Middle frontal gyrus (tissue), 1 donor: ENCODE measurements around the gene XDH.

Source experiments
- DNase-seq: peaks from one replicate; pipeline ENCODE4 v3.0.0-alpha.2; 2015; ENCODE audit warnings: low spot score; ENCODE audit errors: extremely low spot score

XDH gene

GRCh38 chr2:31414601-31415241 is at the start of gene XDH:
XDH (minus strand) TSS chr2:31414742; CDS start chr2:31414666, 76 bp downstream.
- DNase-seq: no peak

DNA sequence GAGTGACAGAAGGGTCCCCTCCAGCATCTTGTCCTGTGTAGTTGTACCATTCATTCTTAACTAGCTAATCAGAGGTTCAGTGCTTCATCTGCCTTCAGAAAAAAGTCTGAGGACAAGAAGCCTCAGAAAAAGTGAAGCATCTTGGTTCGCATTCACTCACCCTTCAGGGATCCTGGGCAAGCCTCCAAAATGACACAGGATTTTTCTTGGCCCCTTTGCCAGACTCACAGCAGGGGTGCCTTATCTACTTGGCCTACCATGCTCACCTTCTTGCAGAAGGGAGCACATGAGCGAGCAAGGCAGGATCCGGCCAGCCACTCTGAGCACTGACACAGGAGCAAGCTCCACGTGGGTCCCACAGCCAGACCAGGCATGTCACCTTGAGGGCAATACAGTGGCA is 43.1 kb upstream of the XDH start:
- no peak for DNase-seq

- DNase-seq: no peak
Observed at GRCh38 chr2:31446848-31447247, 32.3 kb upstream of the XDH start.

DNA sequence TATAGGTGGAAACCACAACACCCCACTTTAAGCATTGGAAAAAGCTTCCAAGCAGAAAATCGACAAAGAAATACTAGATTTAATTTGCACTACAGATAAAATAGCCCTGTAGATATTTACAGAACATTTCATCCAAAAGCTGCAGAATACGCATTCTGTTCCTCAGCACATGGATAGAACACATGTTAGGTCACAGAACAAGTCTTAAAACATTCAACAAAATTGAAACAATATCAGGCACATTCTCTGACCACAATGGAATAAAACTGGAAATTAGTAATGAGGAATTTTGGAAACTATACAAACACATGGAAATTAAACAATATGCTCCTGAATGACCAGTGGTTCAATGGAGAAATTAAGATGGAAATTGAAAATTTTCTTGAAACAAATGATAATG is 27.8 kb upstream of the XDH start:
- no peak for DNase-seq

DNA sequence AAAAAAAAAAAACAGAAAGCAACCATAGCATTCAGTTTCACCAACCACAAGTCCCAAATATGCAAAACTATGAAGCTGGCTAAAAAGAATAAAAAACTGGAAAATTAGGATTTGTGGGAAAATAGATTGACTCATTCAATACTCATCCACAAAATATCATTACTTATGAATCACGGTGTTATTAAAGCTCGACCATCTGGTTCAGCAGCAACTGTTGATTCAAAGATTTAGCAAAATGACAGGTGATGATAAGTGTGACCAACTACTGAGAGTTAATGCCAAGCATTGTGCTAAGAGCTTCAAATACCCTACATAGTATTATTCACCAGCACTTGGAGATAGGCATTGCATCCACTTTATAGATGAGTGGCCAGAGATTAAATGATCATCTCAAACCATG is 26.2 kb upstream of the XDH start:
- DNase-seq: no peak

DNA sequence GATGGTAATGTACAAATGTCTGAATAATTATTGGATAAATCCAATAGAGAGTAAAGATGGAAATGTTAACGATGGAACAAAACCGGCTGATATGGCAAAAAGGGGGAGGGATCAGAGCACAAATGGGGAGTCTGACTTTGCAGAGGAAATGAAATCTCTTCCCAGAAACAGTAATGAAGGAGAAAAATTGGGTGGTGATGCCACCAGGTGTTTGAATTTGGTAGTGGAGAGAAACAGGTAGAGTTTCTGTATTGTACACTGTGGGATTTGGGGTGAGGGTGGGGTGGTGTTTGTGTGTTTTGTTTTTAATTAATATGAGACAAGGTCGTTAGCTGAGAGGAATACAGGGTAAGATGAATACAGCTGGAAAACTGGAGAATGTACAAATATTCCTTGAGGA is 20.4 kb upstream of the XDH start:
- DNase-seq: no peak

DNA sequence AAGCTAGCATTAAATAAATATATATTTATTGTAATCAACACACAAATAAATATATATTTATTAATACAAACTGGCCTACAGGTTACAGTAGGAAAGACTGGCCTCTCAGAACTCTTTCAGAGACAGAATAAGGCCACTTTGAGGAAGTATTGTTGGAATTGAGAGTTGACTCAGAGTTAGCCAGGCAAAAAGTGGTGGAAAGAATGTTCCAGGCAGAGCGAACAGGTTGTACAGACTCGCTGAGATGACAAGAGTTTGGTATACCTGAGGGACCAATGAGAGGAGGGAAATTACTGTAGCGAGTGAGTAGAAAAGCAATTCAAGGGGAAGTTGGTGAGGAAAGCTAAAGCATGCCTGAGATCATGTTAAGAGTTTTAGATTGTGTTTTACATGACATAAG is 19.0 kb upstream of the XDH start:
- no peak for DNase-seq

DNA sequence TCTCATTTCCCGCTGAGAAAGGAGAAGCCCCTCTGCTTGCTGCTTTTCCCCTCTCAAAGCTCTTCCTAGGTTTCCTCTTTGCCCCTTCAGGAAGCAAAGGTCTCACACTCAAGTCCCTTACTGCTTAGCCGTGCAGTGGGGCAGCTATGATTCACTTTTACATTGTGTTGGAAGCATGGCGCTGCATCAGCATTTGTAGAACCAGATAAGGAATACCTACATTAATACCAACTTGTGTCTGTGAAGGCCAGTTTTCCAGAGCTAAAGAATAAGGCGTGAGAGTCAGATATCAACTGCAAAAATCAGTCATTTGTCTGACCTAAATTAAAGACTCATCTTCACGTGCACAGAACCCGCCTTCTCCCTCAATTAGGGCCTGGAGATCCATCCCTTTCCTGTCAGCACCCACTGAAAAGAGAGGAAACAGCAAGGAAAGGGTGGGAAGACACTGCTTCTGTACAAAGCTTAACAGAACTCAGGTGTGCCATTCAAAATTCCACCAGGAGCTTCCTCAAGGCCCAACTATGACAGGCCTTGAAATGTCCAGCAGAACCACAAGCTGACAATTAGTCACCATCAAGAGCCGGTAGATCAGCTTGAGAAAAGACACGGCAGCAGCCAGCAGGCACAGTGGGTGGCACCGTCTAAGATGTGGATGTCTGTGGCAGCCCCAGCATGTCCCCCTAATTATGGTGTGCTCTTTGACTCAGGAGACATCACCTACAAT is 16.1 kb upstream of the XDH start:
- no peak for DNase-seq

- no peak for DNase-seq
Observed at GRCh38 chr2:31429759-31430438, 15.4 kb upstream of the XDH start.

DNA sequence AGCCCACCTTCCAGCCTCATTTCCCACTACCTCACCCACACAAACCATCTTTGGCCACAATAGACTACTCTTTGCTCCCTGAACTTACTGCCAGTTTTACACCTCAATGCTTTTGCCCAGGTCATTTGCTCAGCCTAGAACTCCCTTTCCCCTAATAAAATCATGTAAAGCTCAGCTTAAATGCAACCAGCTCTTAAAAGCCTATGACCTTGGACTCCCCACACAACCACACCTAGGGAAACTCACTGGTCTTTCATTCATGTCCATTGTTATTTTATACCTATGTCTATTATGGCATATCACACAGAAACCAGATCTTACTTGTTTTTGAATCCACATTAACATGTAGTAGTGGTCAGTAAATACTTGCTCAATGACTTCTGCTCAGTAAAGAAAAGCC is 14.5 kb upstream of the XDH start:
- DNase-seq: no peak

GRCh38 chr2:31428001-31428418 is 13.5 kb upstream of the XDH start:
- no peak for DNase-seq

DNA sequence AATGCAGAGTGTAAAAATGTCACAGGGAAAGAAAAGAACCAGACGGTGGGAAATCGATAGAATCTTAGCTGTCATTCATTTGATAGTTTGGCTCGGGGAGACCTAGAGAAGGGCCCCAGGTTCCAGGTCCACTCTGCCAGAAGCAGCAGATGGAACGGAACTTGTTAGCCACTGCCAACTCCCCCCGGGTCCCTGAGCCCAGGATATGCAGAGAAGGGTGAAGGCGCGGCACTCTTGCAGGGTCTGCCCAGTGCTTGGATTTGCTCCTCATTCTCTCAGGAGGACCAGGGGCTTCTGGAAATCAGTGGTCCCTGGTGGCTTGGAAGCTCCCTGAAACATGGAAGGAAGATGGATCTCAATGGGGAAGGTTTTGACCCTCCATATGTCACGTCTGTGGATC is 11.6 kb upstream of the XDH start:
- DNase-seq: no peak

- no peak for DNase-seq
Observed at GRCh38 chr2:31421634-31422033, 7.1 kb upstream of the XDH start.

- no peak for DNase-seq
Observed at GRCh38 chr2:31420936-31421335, 6.4 kb upstream of the XDH start.

GRCh38 chr2:31419386-31419785 is 4.8 kb upstream of the XDH start:
- DNase-seq: no peak

DNA sequence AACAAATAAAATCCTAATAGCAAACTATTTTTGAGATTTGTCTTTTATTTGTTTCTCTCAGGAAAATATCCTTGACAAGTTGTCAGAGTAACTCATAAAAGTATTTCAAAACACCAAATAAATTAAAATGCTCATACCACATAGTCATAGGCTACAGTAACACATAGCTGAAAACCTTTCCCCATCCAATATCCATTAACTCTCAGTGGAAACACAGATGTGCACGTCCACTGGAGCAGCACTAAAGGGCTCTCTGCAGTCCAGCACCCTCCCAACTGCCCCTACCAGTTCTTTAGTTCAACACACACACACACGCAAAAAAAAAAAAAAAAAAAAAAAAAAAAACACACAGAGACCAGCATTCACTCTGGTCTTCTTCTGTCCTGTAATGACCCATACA is 879 bp upstream of the XDH start:
- no peak for DNase-seq

- no peak for DNase-seq
Observed at GRCh38 chr2:31413862-31414550, 536 bp downstream of the XDH start.

DNA sequence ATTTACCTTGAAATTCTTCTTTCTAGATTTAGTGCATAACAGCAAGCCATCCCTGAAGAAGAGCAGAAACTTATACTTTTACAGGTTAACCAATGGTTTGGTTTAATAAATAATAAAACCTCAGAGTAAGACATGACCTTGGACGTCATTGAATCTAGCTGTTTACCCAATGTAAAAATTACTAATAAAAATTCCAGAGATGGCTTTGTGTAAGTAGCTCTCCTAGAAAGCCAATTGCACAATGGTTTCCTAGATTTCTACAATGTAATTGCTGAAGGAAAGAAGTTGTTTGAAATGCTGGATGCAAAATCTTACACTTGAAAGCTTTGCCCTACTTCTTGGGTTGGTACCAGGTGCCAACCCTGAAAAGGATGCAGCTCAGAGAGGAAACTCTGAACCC is 1.5 kb downstream of the XDH start:
- DNase-seq: no peak

GRCh38 chr2:31411771-31412170 is 2.8 kb downstream of the XDH start:
- DNase-seq: no peak

DNA sequence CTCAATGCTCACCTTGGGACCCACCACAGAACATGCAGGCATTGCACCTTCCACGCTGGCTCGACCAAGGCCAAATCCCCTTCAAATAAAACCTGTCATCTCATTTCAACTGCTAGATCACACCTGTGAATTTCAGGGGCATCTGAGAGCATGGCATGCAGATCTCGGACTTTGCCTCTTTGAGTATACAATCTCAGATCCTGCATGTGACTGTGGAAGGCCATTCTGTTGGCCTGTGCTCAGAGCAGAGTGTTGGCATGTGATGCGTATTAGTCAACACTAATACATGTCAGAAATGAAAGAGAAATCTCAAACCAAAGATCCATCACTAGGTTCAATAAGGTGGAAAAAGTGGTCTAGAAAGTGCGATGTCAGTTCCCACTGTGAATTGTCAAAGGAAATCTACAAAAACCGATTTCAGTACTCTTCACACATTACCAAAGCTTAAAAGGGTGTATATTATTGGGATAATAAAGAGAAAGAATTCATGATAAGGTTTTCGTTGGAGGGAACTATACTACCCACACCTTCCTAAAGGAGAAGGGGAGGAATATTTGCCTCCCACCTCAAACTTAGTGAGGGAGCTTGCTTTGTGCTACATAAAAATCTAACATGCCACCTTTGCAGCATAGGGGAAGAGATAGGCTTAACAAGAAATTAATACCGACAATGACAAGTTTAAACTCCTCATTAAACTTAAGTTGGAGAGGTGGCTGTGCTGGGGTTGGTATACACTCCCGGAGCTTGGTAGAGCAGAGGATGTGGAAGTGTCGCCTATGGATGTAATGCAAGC is 7.8 kb downstream of the XDH start:
- no peak for DNase-seq

- no peak for DNase-seq
Observed at GRCh38 chr2:31404827-31405226, 9.7 kb downstream of the XDH start.
